Stimulated activated CD4-positive, alpha-beta T cell treated with anti-CD3 and anti-CD28 coated beads, Interleukin-12 subunit alpha, Interleukin-12 subunit beta, amount 100 ng/mL, for 4 hours (primary cell): Measurements from ENCODE around the gene GRK1.

Source experiments
- DNase-seq: peaks from one replicate; pipeline ENCODE4 v3.0.0-alpha.2; 2020

Gene GRK1

GRCh38 chr13:113763254-113763653 is 96.2 kb downstream of the GRK1 start:
- DNase-seq: no peak

GRCh38 chr13:113763961-113764792 is 97.2 kb downstream of the GRK1 start:
- DNase-seq: no peak

GRCh38 chr13:113764793-113765563 is 98.0 kb downstream of the GRK1 start:
- no peak for DNase-seq

GRCh38 chr13:113765564-113765910 is 98.5 kb downstream of the GRK1 start:
- DNase-seq: no peak

GRCh38 chr13:113766035-113766800 is 99.2 kb downstream of the GRK1 start:
- no peak for DNase-seq

GRCh38 chr13:113767366-113767765 is 100.3 kb downstream of the GRK1 start:
- no peak for DNase-seq

GRCh38 chr13:113768018-113768905 is 101.2 kb downstream of the GRK1 start:
- no peak for DNase-seq

GRCh38 chr13:113769106-113769505 is 102.1 kb downstream of the GRK1 start:
- DNase-seq: no peak

GRCh38 chr13:113769881-113770280 is 102.9 kb downstream of the GRK1 start:
- no peak for DNase-seq

GRCh38 chr13:113770441-113770840 is 103.4 kb downstream of the GRK1 start:
- no peak for DNase-seq

- no peak for DNase-seq
These were observed 103.9 kb downstream of the GRK1 start for GRCh38 chr13:113770937-113771336.

GRCh38 chr13:113771709-113772331 is 104.8 kb downstream of the GRK1 start:
- no peak for DNase-seq

- no peak for DNase-seq
These were observed 107.4 kb downstream of the GRK1 start for GRCh38 chr13:113774177-113775107.

- DNase-seq: no peak
These were observed 108.6 kb downstream of the GRK1 start for GRCh38 chr13:113775451-113776145.

GRCh38 chr13:113776231-113777125 is 109.5 kb downstream of the GRK1 start:
- no peak for DNase-seq

GRCh38 chr13:113777311-113778260 is 110.6 kb downstream of the GRK1 start:
- peak; percentile 8 for DNase-seq

- DNase-seq: no peak
These were observed 114.6 kb downstream of the GRK1 start for GRCh38 chr13:113781571-113781970.

- DNase-seq: no peak
These were observed 115.5 kb downstream of the GRK1 start for GRCh38 chr13:113782472-113782871.
